Neutrophil (primary cell): Measurements from ENCODE around the gene PFN2.
"Not testable (repeated sequence)": the region's sequence is repeated elsewhere in the genome, so short reads cannot be mapped to it uniquely, and the experiment has no call there.

Source experiments
- H3K27ac ChIP-seq: fragments of 200-600 bp; sonication (generic); 2 replicates; pipeline ENCODE4 v1.5.1; 2016; ENCODE audit warnings: mild to moderate bottlenecking, moderate library complexity
- H3K27me3 ChIP-seq: fragments of 200-600 bp; sonication (generic); 2 replicates; pipeline ENCODE4 v1.6.0; 2016; ENCODE audit warnings: mild to moderate bottlenecking
- H3K36me3 ChIP-seq: fragments of 200-600 bp; sonication (generic); 2 replicates; pipeline ENCODE4 v1.5.1; 2017
- H3K4me1 ChIP-seq, 2 experiments: fragments of 200-600 bp in 1 of 2; sonication (generic) in 1 of 2; 1 replicate in 1 of 2; 2 replicates in 1 of 2; pipeline versions ENCODE4 v1.5.1 to v1.6.1; 2013 to 2016; ENCODE audit warnings: low read depth in 1 of 2, low read length in 1 of 2, mild to moderate bottlenecking in 1 of 2, moderate library complexity in 1 of 2; ENCODE audit not compliant: control insufficient read depth in 1 of 2, insufficient read depth in 1 of 2
- H3K4me3 ChIP-seq, 2 experiments: fragments of 200-600 bp in 1 of 2; sonication (generic) in 1 of 2; 1 replicate in 1 of 2; 2 replicates in 1 of 2; pipeline ENCODE4 v1.5.1; 2013 to 2016; ENCODE audit warnings: low read depth in 1 of 2, low read length in 1 of 2, mild to moderate bottlenecking in 1 of 2, moderate library complexity in 1 of 2
- H3K9me3 ChIP-seq: fragments of 200-600 bp; sonication (generic); 2 replicates; pipeline ENCODE4 v1.5.1; 2016
- TF ChIP-seq, protein P1 (sequence below): fragments of 200-600 bp; sonication (generic); IDR thresholded peaks from 2 replicates; pipeline ENCODE4 v1.5.1; 2016; ENCODE audit warnings: antibody characterized with exemption

The PFN2 gene

DNA sequence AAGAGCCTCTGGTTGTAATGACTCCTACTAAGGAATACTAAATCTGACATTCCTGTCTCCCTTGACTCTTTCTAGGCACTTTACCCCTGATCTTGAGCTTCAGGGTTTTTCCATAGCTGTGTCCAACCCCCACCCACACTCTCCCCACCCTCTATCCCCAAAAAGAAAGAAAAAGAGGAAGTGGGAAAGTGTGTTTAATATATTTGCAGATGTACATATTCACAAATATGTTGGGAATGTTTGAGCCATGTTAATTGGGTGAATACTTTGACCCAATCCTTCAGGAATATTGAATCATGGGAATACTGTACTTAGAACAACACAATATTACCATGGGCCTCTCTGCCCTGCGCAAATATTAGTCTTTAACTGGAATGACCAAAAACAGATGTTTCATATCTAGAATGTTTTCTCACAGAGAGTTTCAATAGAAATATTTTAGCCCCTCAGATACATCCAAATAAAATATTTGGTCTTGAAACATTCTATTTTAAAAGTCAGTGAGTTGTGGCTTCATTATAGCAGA lies 19.8 kb upstream of the PFN2 start:
- H3K36me3 ChIP-seq, result no peaks in the 10 kb centered on the region
- TF ChIP-seq, protein P1, sequence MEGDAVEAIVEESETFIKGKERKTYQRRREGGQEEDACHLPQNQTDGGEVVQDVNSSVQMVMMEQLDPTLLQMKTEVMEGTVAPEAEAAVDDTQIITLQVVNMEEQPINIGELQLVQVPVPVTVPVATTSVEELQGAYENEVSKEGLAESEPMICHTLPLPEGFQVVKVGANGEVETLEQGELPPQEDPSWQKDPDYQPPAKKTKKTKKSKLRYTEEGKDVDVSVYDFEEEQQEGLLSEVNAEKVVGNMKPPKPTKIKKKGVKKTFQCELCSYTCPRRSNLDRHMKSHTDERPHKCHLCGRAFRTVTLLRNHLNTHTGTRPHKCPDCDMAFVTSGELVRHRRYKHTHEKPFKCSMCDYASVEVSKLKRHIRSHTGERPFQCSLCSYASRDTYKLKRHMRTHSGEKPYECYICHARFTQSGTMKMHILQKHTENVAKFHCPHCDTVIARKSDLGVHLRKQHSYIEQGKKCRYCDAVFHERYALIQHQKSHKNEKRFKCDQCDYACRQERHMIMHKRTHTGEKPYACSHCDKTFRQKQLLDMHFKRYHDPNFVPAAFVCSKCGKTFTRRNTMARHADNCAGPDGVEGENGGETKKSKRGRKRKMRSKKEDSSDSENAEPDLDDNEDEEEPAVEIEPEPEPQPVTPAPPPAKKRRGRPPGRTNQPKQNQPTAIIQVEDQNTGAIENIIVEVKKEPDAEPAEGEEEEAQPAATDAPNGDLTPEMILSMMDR, result no peak

DNA sequence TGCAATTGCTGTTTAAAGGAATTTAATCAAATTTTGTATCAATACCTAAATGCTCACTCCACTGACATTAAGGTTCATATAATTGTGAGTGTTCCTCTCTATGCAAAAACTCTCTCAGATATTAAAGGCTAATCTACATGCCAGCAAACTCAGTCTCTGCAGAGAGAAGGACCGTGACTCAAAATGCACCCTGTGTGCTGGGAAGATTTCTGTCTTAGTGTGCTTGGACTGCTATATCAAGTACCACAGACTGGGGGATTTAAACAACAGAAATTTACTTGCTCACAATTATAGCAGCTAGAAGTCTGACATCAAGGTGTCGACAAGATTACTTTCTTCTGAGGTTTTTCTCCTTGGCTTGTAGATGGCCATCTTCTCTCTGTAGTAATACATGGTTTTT lies 18.6 kb upstream of the PFN2 start:
- Histone ChIP-seq H3K27ac (no peak overlapping the region), H3K4me3 (no peak overlapping the region), H3K36me3 (no peaks in the 10 kb centered on the region), H3K27me3 (peaks cover 6% of the 10 kb centered on the region), H3K4me1 (no peaks in the 10 kb centered on the region), H3K9me3 (no peaks in the 10 kb centered on the region)
- TF ChIP-seq, protein P1, result no peak

More for the DNA sequence above, 19.8 kb upstream of the PFN2 start:
- H3K4me3 ChIP-seq, result no peak overlapping the region
- H3K9me3 ChIP-seq, result no peaks in the 10 kb centered on the region
- H3K4me1 ChIP-seq, result no peaks in the 10 kb centered on the region
- H3K27me3 ChIP-seq, result peaks cover 6% of the 10 kb centered on the region
- H3K27ac ChIP-seq, result no peak overlapping the region

DNA sequence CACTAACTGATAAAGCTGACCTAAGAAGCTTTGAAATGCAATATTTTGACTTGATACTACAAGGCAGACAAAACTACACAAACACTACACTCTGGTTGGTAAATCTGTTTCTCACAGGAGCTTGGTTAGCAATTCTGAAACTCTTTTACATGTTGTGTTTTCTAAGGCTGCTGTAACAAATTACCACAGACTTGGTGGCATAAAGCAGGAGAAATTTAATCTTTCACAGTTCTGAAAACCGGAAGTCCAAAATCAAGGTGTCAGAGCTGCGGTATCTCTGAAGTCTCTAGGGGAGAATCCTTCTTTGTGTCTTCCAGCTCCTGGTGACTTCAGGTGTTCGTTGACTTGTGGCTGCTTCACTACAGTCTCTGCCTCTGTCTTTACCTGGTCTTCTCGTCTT lies 12.9 kb upstream of the PFN2 start:
- H3K36me3 ChIP-seq, result no peaks in the 10 kb centered on the region
- H3K27me3 ChIP-seq, result peaks cover 8% of the 10 kb centered on the region
- no peak overlapping the region for H3K4me3 ChIP-seq
- no peaks in the 10 kb centered on the region for H3K4me1 ChIP-seq
- H3K9me3 ChIP-seq, result no peaks in the 10 kb centered on the region
- TF ChIP-seq, protein P1, result no peak
- H3K27ac ChIP-seq, result no peak overlapping the region

DNA sequence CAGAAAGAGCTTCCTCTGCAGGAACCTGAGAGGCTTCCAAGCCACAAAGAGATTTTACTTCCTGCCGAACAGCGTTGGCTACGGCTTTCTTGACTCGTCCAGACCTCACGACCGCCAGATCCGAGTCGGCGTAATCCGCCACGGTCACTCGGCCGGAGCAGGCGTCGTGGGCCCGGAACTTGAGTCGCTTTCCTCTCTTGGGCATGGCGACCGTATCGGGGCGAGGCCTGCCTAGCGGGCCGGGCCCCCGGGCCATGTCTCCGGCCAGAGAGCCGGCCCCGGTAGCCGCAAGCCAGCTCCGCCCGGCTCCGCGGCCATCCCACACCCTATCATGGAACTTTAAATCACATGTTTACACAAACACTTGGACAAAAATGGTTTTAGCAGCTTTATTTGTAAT lies 12.4 kb upstream of the PFN2 start:
- peaks cover 13% of the 10 kb centered on the region for H3K27me3 ChIP-seq
- not testable (repeated sequence) for H3K9me3 ChIP-seq, H3K4me1 ChIP-seq, H3K4me3 ChIP-seq, H3K36me3 ChIP-seq, H3K27ac ChIP-seq

DNA sequence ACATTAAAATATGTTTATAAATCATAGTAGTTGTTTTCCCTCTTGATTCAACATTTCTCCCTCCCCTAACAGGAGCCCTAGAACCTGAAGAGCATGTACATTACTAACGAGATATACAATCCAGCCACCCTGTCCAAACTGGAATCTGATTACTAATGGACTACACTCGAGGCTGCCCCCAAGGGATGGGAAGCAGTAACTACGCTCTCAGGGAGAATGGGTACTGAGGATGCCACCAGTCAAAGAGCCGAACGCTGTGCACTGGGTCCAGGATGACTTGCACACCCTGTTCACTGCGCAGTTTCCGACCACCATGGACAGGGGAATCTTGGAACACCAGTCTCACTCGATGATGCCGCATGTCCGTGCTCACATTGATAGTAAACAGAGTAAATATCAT lies 11.3 kb upstream of the PFN2 start:
- not testable (repeated sequence) for H3K9me3 ChIP-seq, H3K27ac ChIP-seq, H3K36me3 ChIP-seq, H3K4me1 ChIP-seq, H3K4me3 ChIP-seq
- peaks cover 19% of the 10 kb centered on the region for H3K27me3 ChIP-seq

DNA sequence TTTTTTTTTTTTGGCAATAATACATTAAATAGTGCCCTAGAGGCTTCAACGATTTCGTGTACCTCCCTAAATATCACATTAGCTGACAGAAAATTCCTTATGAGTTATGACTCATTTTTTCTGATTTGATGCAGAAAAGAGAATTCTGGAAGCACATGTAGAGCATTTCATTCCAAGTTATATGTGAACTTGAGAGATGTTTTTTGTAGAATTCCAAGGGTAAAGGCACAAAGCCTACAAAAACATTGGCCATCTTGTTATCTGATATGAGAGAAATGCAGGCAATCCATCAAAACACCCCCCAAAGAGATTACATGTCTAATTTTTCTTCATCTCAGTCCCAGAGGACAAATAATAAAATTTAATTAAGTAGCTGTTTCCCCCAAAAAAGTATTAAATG lies 6.7 kb upstream of the PFN2 start:
- Histone ChIP-seq H3K27ac (no peak overlapping the region), H3K27me3 (peaks cover 65% of the 10 kb centered on the region), H3K36me3 (no peaks in the 10 kb centered on the region), H3K4me3 (no peak overlapping the region), H3K9me3 (no peaks in the 10 kb centered on the region), H3K4me1 (no peaks in the 10 kb centered on the region)
- TF ChIP-seq, protein P1, result no peak

DNA sequence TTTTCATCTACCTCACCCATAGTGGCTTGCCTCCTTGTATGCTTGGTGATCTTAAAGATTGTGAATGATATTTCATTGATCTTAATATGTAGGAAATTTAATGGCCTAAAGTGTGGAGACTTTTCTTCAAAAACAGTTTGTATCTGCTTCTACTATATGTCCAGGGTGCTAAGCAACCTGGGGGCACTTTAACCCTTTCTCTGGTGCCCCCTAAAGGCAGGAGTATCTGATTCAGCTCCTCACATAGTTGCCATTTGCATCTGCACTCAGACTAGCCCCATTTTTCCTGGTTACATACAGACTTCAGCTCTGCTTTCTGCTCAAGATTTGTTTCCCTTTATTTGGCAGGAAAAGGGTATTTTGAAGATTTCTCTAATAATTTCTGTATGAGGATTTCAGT lies 5.2 kb upstream of the PFN2 start:
- peaks cover 7 to 9% of the 10 kb centered on the region in 2 experiments for H3K4me1 ChIP-seq
- H3K9me3 ChIP-seq, result no peaks in the 10 kb centered on the region
- H3K36me3 ChIP-seq, result no peaks in the 10 kb centered on the region
- no peak overlapping the region for H3K4me3 ChIP-seq
- peaks cover 79% of the 10 kb centered on the region for H3K27me3 ChIP-seq
- TF ChIP-seq, protein P1, result no peak
- no peak overlapping the region for H3K27ac ChIP-seq
